SK-N-MC (cell line): ENCODE measurements around the gene PEX11G.

ENCODE experiments used
- DNase-seq: peaks from one replicate; pipeline ENCODE4 v3.0.0-alpha.2; 2011; ENCODE audit warnings: low read depth, low spot score
- H3K27ac ChIP-seq: fragments of 200-600 bp; sonication (generic); 2 replicates; pipeline ENCODE4 v1.5.1; 2016; ENCODE audit warnings: mixed run types
- H3K36me3 ChIP-seq: fragments of 200-600 bp; sonication (generic); 2 replicates; pipeline ENCODE4 v1.6.1; 2017; ENCODE audit warnings: antibody characterized with exemption, low read length, mixed read lengths; ENCODE audit not compliant: insufficient read depth
- H3K4me3 ChIP-seq: fragments of 200-600 bp; sonication (generic); 2 replicates; pipeline ENCODE4 v1.5.1; 2016
- H3K9ac ChIP-seq: fragments of 200-600 bp; sonication (generic); 2 replicates; pipeline ENCODE4 v1.8.0; 2017; ENCODE audit warnings: mixed run types, mixed read lengths; ENCODE audit not compliant: insufficient read length
- H3K9me3 ChIP-seq: fragments of 200-600 bp; sonication (generic); 2 replicates; pipeline ENCODE4 v1.6.1; 2017; ENCODE audit warnings: low read depth, mild to moderate bottlenecking, antibody characterized with exemption, low read length, moderate library complexity, mixed read lengths
- EZH2 ChIP-seq: fragments of 200-600 bp; sonication (generic); IDR thresholded peaks from one replicate; pipeline ENCODE4 v1.6.1; 2017; ENCODE audit warnings: antibody characterized with exemption
- FOXP2 ChIP-seq: optimal IDR thresholded peaks from 2 replicates; pipeline ENCODE3; 2011; ENCODE audit warnings: mild to moderate bottlenecking, moderate library complexity; ENCODE audit not compliant: insufficient read depth; ENCODE audit errors: extremely low read length, control extremely low read depth
- POLR2AphosphoS5 ChIP-seq: IDR thresholded peaks from 2 replicates; pipeline ENCODE4 v1.6.1; 2012; ENCODE audit warnings: mild to moderate bottlenecking, low read depth, low read length, borderline replicate concordance

PEX11G gene

DNA sequence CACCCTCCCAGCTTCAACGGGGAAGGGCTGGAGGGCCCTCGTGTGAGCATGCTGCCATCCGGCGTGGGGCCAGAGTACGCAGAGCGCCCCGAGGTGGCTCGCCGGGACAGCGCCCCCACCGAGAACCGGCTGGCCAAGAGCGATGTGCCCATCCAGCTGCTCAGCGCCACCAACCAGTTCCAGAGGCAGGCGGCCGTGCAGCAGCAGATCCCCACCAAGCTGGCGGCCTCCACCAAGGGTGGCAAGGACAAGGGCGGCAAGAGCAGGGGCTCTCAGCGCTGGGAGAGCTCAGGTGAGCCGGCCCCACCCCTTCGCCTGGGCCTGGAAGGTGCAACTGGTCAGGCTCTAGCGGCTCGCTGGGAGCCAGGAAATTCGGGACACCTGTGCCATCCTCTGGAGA, 20.0 kb downstream of the PEX11G start:
- Histone ChIP-seq H3K4me3 (no peak overlapping the region), H3K36me3 (no peaks in the 10 kb centered on the region), H3K27ac (no peak overlapping the region), H3K9me3 (no peaks in the 10 kb centered on the region), H3K9ac (no peak overlapping the region)
- DNase-seq: no peak
- TF ChIP-seq POLR2AphosphoS5: no peak
- no peak for TF ChIP-seq FOXP2
- TF ChIP-seq EZH2: no peak

DNA sequence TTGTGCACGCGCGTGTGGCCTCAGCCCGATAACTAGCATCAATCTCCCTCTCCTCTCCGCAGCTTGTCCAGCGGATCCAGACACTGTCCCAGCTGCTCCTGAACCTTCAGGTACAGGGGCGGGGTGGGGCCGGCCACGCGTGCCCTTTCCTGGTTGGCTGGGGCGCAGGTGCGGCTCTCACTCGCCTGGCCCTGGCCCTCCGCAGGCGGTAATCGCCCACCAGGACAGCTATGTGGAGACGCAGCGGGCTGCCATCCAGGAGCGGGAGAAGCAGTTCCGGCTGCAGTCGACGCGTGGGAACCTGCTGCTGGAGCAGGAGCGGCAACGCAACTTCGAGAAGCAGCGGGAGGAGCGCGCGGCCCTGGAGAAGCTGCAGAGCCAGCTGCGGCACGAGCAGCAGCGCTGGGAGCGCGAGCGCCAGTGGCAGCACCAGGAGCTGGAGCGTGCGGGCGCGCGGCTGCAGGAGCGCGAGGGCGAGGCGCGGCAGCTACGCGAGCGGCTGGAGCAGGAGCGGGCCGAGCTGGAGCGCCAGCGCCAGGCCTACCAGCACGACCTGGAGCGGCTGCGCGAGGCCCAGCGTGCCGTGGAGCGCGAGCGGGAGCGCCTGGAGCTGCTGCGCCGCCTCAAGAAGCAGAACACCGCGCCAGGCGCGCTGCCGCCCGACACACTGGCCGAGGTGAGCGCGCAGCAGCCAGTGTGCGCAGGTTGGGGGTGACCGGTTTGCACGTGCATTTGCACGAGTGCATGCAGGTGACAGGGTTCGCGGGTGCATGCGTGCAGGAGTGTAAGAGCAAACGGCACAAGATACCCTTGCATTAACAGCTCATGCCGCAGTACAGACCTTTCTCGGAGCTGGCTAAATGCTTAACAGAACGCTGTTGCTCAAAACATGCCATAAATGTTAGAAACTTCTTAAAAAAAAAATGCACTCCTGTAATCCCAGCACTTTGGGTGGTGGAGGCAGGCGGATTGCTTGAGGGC, 21.5 kb downstream of the PEX11G start:
- Histone ChIP-seq H3K27ac (no peak overlapping the region), H3K36me3 (no peaks in the 10 kb centered on the region; the same call in 1 of the 2 replicates), H3K9ac (no peak overlapping the region), H3K9me3 (no peaks in the 10 kb centered on the region), H3K4me3 (no peak overlapping the region)
- TF ChIP-seq POLR2AphosphoS5: no peak
- no peak for DNase-seq

DNA sequence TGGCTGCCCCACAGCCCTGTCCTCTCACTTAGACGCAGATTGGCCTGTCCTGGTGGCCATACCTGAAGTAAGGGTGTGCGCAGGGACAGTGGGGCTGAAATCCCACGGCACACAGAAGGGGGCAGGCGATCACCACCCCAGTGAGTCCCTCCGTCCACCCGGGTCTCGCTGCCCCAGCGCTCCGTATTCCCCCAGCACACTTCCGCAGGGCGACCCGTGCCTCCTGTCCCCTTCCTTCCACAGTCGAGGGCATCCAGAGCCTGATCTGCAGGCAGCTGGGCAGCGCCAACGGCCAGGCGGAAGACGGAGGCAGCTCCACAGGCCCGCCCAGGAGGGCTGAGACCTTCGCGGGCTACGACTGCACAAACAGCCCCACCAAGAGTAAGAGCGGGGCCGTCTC, 25.3 kb downstream of the PEX11G start:
- TF ChIP-seq FOXP2 (no peak), POLR2AphosphoS5 (no peak), EZH2 (no peak)
- no peaks in the 10 kb centered on the region; the same call in 1 of the 2 replicates for H3K36me3 ChIP-seq
- H3K4me3 ChIP-seq: no peak overlapping the region
- no peak for DNase-seq
- H3K9me3 ChIP-seq: no peaks in the 10 kb centered on the region
- no peak overlapping the region for H3K9ac ChIP-seq
- no peak overlapping the region for H3K27ac ChIP-seq

DNA sequence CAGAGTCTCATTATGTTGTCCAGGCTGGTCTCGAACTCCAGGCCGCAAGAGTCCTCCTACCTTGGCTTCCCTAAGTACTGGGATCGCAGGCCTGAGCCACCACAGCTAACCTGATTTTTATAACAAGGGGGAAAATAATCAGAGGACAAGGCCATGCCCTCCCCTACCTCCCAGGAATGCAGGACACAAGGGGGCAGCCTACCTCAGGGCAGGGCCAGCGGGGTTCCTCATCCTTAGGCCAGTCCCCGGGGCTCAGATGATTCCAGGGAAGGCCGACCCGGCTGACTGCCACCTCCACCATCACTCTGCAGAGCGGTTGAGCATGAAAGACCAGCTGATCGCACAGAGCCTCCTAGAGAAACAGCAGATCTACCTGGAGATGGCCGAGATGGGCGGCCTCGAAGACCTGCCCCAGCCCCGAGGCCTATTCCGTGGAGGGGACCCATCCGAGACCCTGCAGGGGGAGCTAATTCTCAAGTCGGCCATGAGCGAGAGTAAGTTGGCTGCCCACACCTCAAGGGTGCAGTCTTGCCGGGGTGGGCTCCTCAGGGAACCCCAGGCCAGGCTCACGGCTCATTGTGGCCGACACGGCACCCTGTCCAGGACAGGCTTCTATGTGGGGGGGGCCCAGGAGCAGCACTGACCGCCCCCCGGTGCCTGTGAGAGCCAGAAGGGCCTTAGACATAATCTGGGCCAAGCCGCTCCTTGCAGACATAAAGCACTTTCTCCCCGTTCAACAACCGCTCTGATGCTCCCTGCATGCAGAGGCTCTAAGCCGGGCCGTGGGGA, 26.8 kb downstream of the PEX11G start:
- TF ChIP-seq FOXP2: no peak
- TF ChIP-seq EZH2: no peak
- no peak for TF ChIP-seq POLR2AphosphoS5
- no peak for DNase-seq
- no peaks in the 10 kb centered on the region for H3K9me3 ChIP-seq
- no peak overlapping the region for H3K9ac ChIP-seq
- H3K36me3 ChIP-seq: no peaks in the 10 kb centered on the region; the same call in 1 of the 2 replicates
- H3K4me3 ChIP-seq: no peak overlapping the region
- no peak overlapping the region for H3K27ac ChIP-seq

DNA sequence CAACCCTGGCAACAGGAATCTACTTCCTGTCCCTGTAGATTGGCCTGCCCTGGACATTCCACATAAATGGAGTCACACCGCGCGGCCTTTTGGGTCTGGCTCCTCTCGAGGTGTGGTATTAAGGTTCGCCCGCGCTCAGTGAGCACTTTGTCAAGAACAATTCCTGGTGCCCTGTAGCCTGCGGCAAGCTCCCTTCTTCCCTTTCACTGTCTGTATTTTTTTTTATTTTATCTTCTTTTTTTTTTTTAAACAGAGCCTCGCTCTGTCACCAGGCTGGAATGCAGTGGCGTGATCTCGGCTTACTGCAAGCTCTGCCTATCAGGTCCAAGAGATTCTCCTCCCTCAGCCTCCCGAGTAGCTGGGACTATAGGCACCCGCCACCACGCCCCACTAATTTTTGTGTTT, 28.3 kb downstream of the PEX11G start:
- no peak for TF ChIP-seq EZH2
- no peak for TF ChIP-seq POLR2AphosphoS5
- TF ChIP-seq FOXP2: no peak
- Histone ChIP-seq H3K4me3 (no peak overlapping the region), H3K27ac (no peak overlapping the region), H3K9ac (no peak overlapping the region), H3K9me3 (no peaks in the 10 kb centered on the region), H3K36me3 (peaks cover 5% of the 10 kb centered on the region; the same call in 1 of the 2 replicates)
- no peak for DNase-seq

DNA sequence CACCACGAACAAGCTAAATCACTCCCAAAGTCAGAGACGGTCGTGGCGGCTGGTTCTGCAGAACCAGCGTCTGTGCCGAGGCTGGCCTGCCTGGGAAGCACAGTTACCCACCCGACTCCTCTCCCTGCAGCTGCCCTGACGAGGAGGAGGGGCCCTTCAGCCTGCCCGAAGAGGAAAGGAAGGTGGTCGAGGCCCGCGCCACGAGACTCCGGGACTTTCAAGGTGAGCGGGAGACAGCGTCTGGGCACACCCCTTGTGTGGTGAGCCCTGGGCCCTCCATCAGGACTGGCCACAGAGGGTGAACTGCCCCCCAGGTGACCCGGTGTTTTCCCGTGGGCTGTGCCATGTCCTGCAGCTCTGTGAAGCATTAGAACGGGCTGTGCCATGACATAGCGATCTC, 29.1 kb downstream of the PEX11G start:
- Histone ChIP-seq H3K36me3 (peaks cover 5% of the 10 kb centered on the region; the same call in 1 of the 2 replicates), H3K4me3 (no peak overlapping the region), H3K9ac (no peak overlapping the region), H3K27ac (no peak overlapping the region), H3K9me3 (no peaks in the 10 kb centered on the region)
- no peak for DNase-seq
- TF ChIP-seq EZH2 (no peak), FOXP2 (no peak), POLR2AphosphoS5 (no peak)

DNA sequence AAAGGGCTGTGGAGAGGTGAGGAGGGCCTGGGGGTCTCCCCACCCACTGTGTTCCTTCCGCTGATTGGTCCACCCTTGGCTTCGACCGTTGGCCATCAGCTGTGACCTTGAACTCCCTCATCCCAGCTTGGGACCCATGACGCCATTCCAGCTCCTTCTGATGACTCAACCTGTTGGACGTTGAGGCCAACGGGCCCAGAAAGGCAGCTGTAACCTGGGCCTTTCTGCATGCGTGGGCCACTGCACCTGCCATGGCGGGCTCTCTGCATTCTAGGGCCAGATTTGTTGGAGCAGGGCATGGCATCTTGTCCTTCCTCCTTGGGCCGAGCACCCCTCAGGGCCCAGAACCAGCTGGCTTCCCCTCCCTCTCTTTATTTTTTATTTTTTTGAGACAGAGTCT, 30.2 kb downstream of the PEX11G start:
- Histone ChIP-seq H3K4me3 (no peak overlapping the region), H3K9ac (no peak overlapping the region), H3K27ac (no peak overlapping the region), H3K9me3 (no peaks in the 10 kb centered on the region), H3K36me3 (peaks cover 10% of the 10 kb centered on the region)
- TF ChIP-seq POLR2AphosphoS5: no peak
- no peak for TF ChIP-seq FOXP2
- TF ChIP-seq EZH2: no peak
- DNase-seq: no peak

DNA sequence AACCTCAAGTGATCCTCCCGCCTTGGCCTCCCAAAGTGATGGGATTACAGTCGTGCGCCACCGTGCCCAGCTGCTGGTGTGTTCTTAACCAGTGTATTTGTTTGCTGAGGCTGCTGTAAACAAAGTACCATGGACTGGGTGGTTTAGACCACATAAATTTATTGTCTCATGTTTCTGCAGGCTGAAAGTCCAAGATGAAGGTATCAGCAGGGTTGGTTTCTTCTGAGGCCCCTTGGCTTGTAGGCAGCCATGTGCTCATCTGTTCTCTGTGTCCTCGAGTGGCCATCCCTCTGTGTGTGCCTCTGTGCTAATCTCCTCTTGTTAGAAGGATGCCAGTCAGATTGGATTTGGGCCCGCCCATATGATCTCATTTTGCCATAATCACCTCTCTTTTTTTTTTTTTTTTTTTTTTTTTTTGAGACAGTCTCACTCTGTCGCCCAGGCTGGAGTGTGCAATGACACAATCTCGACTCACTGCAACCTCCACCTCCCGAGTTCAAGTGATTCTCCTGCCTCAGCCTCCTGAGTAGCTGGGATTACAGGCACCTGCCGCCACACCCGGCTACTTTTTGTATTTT, 31.8 kb downstream of the PEX11G start:
- no peak for TF ChIP-seq EZH2
- TF ChIP-seq POLR2AphosphoS5: no peak
- TF ChIP-seq FOXP2: no peak
- H3K27ac ChIP-seq: no peak overlapping the region
- H3K9ac ChIP-seq: no peak overlapping the region
- peaks cover 18% of the 10 kb centered on the region for H3K36me3 ChIP-seq
- H3K9me3 ChIP-seq: no peaks in the 10 kb centered on the region
- DNase-seq: no peak
- H3K4me3 ChIP-seq: no peak overlapping the region
